ENCODE results near the gene BTBD16.

DNA sequence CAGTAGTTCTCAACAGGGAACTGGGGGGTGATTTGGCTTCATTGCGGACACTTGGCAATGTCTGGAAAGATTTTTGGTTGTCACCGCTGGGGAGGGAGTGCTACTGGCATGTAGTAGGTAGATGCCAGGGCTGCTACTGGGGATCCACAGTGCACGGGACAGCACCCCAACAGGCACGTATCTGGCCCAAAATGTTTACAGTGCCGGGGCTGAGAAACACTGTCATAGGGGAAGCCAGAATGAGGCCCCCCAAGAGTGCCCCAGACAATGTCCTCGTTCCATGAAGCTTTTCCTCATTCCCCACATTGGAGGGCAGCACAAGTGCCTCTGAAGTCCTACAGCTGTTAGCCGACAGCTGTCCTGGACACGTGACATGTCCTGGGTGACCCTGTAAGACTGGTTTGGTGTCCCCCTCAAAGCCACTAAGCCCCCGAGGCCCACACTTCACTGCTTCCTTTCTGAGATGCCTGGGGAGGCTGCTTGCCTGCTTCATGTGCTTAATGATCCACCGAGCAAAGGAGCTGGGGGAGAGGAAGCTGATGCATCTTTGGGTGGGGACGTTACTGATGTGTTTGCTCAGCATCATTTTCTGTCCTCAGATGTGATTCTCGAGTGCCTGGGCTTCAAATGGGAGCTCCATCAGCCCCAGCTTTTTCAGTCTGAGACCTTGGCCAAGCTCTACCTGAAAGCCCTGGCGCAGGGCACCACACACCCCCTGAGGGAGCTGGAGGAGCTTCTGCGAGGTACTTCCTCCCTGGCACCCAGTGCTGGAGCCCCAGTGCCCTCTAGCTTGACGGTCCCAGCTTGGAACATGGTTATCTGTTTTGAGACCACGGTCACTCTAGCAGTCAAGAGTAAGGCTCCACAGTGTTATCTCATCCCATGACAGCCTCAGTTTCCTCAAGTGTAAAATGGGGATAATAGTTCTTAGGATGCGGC is 14.7 kb downstream of the BTBD16 start:
- TF ChIP-seq, protein P1, sequence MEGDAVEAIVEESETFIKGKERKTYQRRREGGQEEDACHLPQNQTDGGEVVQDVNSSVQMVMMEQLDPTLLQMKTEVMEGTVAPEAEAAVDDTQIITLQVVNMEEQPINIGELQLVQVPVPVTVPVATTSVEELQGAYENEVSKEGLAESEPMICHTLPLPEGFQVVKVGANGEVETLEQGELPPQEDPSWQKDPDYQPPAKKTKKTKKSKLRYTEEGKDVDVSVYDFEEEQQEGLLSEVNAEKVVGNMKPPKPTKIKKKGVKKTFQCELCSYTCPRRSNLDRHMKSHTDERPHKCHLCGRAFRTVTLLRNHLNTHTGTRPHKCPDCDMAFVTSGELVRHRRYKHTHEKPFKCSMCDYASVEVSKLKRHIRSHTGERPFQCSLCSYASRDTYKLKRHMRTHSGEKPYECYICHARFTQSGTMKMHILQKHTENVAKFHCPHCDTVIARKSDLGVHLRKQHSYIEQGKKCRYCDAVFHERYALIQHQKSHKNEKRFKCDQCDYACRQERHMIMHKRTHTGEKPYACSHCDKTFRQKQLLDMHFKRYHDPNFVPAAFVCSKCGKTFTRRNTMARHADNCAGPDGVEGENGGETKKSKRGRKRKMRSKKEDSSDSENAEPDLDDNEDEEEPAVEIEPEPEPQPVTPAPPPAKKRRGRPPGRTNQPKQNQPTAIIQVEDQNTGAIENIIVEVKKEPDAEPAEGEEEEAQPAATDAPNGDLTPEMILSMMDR (conservative IDR thresholded peaks at IDR 0.05; ENCODE audit: low read depth, low read length) = no peak
- TF ChIP-seq, protein P2, sequence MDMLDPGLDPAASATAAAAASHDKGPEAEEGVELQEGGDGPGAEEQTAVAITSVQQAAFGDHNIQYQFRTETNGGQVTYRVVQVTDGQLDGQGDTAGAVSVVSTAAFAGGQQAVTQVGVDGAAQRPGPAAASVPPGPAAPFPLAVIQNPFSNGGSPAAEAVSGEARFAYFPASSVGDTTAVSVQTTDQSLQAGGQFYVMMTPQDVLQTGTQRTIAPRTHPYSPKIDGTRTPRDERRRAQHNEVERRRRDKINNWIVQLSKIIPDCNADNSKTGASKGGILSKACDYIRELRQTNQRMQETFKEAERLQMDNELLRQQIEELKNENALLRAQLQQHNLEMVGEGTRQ (IDR thresholded peaks at IDR 0.05; ENCODE audit: low read depth, low read length) = no peak
- no peak for TF ChIP-seq SMC3 (IDR thresholded peaks at IDR 0.05; ENCODE audit: low read depth, low read length)

Data from IMR-90 (cell line).